ENCODE measurements around the gene AVPI1.

DNA sequence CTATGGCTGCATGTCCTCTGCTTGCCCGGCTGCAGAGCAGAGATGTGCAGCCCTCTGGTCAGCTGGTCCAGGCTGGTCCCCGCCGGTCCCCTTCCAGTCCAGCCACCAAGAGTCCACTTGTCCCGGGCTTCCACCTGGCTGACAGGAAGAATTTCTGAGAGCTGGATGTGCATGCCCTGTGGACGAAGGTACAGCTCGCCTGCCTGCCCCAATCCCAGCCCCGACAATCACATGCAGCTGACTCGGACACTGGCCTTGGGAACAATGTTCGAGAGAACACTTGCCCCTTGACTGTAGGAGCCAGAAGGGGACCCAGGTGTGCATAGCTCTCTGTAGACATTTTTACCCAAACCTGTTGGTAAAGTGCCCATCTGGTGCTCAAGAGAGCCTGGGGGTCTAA lies 11.8 kb downstream of the AVPI1 start:
- TF ChIP-seq, protein P1, sequence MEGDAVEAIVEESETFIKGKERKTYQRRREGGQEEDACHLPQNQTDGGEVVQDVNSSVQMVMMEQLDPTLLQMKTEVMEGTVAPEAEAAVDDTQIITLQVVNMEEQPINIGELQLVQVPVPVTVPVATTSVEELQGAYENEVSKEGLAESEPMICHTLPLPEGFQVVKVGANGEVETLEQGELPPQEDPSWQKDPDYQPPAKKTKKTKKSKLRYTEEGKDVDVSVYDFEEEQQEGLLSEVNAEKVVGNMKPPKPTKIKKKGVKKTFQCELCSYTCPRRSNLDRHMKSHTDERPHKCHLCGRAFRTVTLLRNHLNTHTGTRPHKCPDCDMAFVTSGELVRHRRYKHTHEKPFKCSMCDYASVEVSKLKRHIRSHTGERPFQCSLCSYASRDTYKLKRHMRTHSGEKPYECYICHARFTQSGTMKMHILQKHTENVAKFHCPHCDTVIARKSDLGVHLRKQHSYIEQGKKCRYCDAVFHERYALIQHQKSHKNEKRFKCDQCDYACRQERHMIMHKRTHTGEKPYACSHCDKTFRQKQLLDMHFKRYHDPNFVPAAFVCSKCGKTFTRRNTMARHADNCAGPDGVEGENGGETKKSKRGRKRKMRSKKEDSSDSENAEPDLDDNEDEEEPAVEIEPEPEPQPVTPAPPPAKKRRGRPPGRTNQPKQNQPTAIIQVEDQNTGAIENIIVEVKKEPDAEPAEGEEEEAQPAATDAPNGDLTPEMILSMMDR (optimal IDR thresholded peaks at IDR 0.05 in 1 of 3, IDR thresholded peaks at IDR 0.05 in 1 of 3, conservative IDR thresholded peaks at IDR 0.05 in 1 of 3; ENCODE audit: extremely low read depth in 1 of 3, insufficient read depth in 2 of 3, low read length in 3 of 3) = no peak
- no peak for TF ChIP-seq EZH2 (IDR thresholded peaks at IDR 0.05; ENCODE audit: low read length)
